Uterus (tissue), 4 donors: ENCODE measurements around the gene APOB. TPM values are rescaled to one million over a fixed set of nuclear protein-coding genes. Genes with fewer than 3 reads are reported as not detected.

Experiments
- DNase-seq, 2 donors: peaks; one replicate each; pipeline ENCODE4 v3.0.0-alpha.2; 2019 to 2020
- H3K27ac ChIP-seq, 2 donors: fragments of 200-600 bp; sonication (generic); 1 replicate in 1 of 2; 2 replicates in 1 of 2; pipeline ENCODE4 v1.5.1; 2016 to 2018
- H3K27me3 ChIP-seq, 2 donors: fragments of 200-600 bp; sonication (generic); one replicate each; pipeline ENCODE4 v1.5.1; 2018 to 2019; ENCODE audit warnings: control low read depth in 1 of 2
- H3K36me3 ChIP-seq, 2 donors: fragments of 200-600 bp; sonication (generic); one replicate each; pipeline ENCODE4 v1.5.1; 2019; ENCODE audit warnings: control low read depth in 1 of 2
- H3K4me1 ChIP-seq, 2 donors: fragments of 200-600 bp; sonication (generic); one replicate each; pipeline ENCODE4 v1.5.1; 2018 to 2019; ENCODE audit warnings: control low read depth in 1 of 2
- H3K4me3 ChIP-seq, 2 donors: fragments of 200-600 bp; sonication (generic); 1 replicate in 1 of 2; 2 replicates in 1 of 2; pipeline ENCODE4 v1.5.1; 2018 to 2019; ENCODE audit warnings: mild to moderate bottlenecking in 1 of 2
- H3K9me3 ChIP-seq, 2 donors: fragments of 200-600 bp; sonication (generic); one replicate each; pipeline ENCODE4 v1.5.1; 2019; ENCODE audit warnings: control low read depth in 1 of 2
- CTCF ChIP-seq, 4 experiments: fragments of 200-600 bp in 2 of 4; fragments of 450-650 bp in 2 of 4; sonication (generic) in 2 of 4; IDR thresholded peaks; one replicate each; pipeline ENCODE4 v1.5.1; 2016 to 2019; ENCODE audit warnings: antibody characterized with exemption in 4 of 4, mild to moderate bottlenecking in 2 of 4, moderate library complexity in 1 of 4
- POLR2A ChIP-seq, 2 donors: fragments of 450-650 bp; IDR thresholded peaks; one replicate each; pipeline ENCODE4 v1.6.1; 2016; ENCODE audit warnings: antibody characterized with exemption in 2 of 2, mild to moderate bottlenecking in 1 of 2, moderate library complexity in 1 of 2
- intact Hi-C: fragments of 100-400 bp; cut with DNase I; formaldehyde crosslinking; loops from one replicate; pipeline ENCODE4 v1.15.1; 2023; ENCODE audit warnings: low total_unique reads
- total RNA-seq, 4 donors: library from RNA; depleted of rRNA in 3 of 4; stranded (reverse); fragments of >200 nt in 3 of 4; gene quantifications; one replicate each; pipeline versions ENCODE4 v1.1.0 to v1.2.4, GENCODE V29; 2014 to 2023
- donor health status: DM: yes; HTN: yes; CAD: no.

Gene APOB
- total RNA-seq, 4 donors from 2014 or later = 0.41 to 0.55 TPM; not detected in 2

- H3K27me3 ChIP-seq = no peaks in the 10 kb centered on the region
- H3K4me1 ChIP-seq = no peaks in the 10 kb centered on the region
- TF ChIP-seq CTCF (IDR thresholded peaks at IDR 0.05) = no peak
- no peak for TF ChIP-seq POLR2A (IDR thresholded peaks at IDR 0.05)
- intact Hi-C loops = no loop called here
- no peak overlapping the region for H3K4me3 ChIP-seq
- H3K27ac ChIP-seq = no peak overlapping the region
- no peaks in the 10 kb centered on the region for H3K9me3 ChIP-seq
- H3K36me3 ChIP-seq = no peaks in the 10 kb centered on the region
- DNase-seq = no peak
These were observed 31.9 kb downstream of the APOB start for GRCh38 chr2:21011876-21012556.

- no peak for DNase-seq
- intact Hi-C loops = no loop called here
- TF ChIP-seq CTCF (IDR thresholded peaks at IDR 0.05) (no peak), POLR2A (IDR thresholded peaks at IDR 0.05) (no peak)
- no peaks in the 10 kb centered on the region for H3K27me3 ChIP-seq
- no peak overlapping the region for H3K4me3 ChIP-seq
- no peaks in the 10 kb centered on the region for H3K9me3 ChIP-seq
- no peak overlapping the region for H3K27ac ChIP-seq
- H3K36me3 ChIP-seq = no peaks in the 10 kb centered on the region
- no peaks in the 10 kb centered on the region for H3K4me1 ChIP-seq
These were observed 32.4 kb downstream of the APOB start for GRCh38 chr2:21011453-21011852.

GRCh38 chr2:21010813-21011439, 32.9 kb downstream of the APOB start:
- H3K27ac ChIP-seq = no peak overlapping the region
- DNase-seq = no peak
- no peaks in the 10 kb centered on the region for H3K27me3 ChIP-seq
- no peak for TF ChIP-seq POLR2A (IDR thresholded peaks at IDR 0.05)
- TF ChIP-seq CTCF (IDR thresholded peaks at IDR 0.05) = no peak
- no peaks in the 10 kb centered on the region for H3K4me1 ChIP-seq
- H3K9me3 ChIP-seq = no peaks in the 10 kb centered on the region
- no peak overlapping the region for H3K4me3 ChIP-seq
- no peaks in the 10 kb centered on the region for H3K36me3 ChIP-seq
- intact Hi-C loops = no loop called here

- Histone ChIP-seq H3K27ac (no peak overlapping the region), H3K27me3 (no peaks in the 10 kb centered on the region), H3K9me3 (no peaks in the 10 kb centered on the region), H3K36me3 (no peaks in the 10 kb centered on the region), H3K4me1 (no peaks in the 10 kb centered on the region), H3K4me3 (no peak overlapping the region)
- TF ChIP-seq POLR2A (IDR thresholded peaks at IDR 0.05) (no peak), CTCF (IDR thresholded peaks at IDR 0.05) (no peak)
- DNase-seq = no peak
- intact Hi-C loops = no loop called here
These were observed 34.1 kb downstream of the APOB start for GRCh38 chr2:21009662-21010225.
